NT2/D1 (cell line): ENCODE results near the gene ITPKA.

Experiments used
- DNase-seq: peaks from one replicate; pipeline ENCODE4 v3.0.0-alpha.2; 2011; ENCODE audit warnings: low read depth, low spot score
- H3K27me3 ChIP-seq: 2 replicates; pipeline ENCODE4 v1.6.0; 2011; ENCODE audit warnings: mild to moderate bottlenecking; ENCODE audit not compliant: insufficient read length, insufficient read depth
- H3K36me3 ChIP-seq: 2 replicates; pipeline ENCODE4 v1.6.1; 2011; ENCODE audit warnings: mild to moderate bottlenecking, low read length, mixed read lengths; ENCODE audit not compliant: insufficient read depth, insufficient read length
- H3K4me1 ChIP-seq: 2 replicates; pipeline ENCODE4 v1.5.1; 2011; ENCODE audit not compliant: insufficient read depth, insufficient read length
- H3K4me3 ChIP-seq: 2 replicates; pipeline ENCODE4 v1.5.1; 2011; ENCODE audit warnings: low read depth; ENCODE audit not compliant: insufficient read length
- H3K9ac ChIP-seq: 2 replicates; pipeline ENCODE4 v1.6.0; 2011; ENCODE audit warnings: low read depth; ENCODE audit not compliant: insufficient read length
- H3K9me3 ChIP-seq: 2 replicates; pipeline ENCODE4 v1.5.1; 2011; ENCODE audit warnings: mild to moderate bottlenecking, low read length; ENCODE audit not compliant: insufficient read depth
- SUZ12 ChIP-seq: IDR thresholded peaks from 2 replicates; pipeline ENCODE4 v1.6.1; 2011; ENCODE audit not compliant: insufficient read length, insufficient read depth; ENCODE audit errors: extremely low read depth
- YY1 ChIP-seq: IDR thresholded peaks from 2 replicates; pipeline ENCODE4 v1.6.1; 2011; ENCODE audit not compliant: insufficient read length, insufficient read depth
- ZNF274 ChIP-seq: IDR thresholded peaks from 2 replicates; pipeline ENCODE4 v1.6.1; 2011; ENCODE audit warnings: mild to moderate bottlenecking, low read depth, low read length

Gene ITPKA

DNA sequence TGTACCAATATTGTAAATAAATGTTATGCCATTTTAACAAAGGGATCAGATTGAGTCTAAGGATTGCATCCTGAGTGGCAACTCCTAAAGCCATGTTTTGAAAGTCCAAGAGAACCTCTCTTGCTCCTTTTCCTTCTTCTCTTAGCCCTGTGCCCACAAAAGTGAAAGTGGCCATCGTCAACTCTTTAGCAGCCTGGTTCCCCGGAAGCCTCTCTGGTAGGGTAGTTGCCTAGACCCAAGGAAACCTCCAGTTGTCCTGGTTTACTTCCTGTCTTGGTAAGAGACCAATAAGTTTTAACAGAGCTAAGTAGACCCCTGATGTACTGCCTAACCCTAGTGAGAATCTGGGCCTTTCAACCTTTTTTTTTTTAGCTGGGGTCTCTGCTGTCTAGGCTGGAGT is 10.2 kb upstream of the ITPKA start:
- Histone ChIP-seq H3K36me3 (peaks cover 37% of the 10 kb centered on the region), H3K4me1 (no peaks in the 10 kb centered on the region), H3K9ac (no peak overlapping the region), H3K4me3 (no peak overlapping the region), H3K27me3 (no peaks in the 10 kb centered on the region), H3K9me3 (no peaks in the 10 kb centered on the region)
- no peak for TF ChIP-seq ZNF274
- no peak for TF ChIP-seq YY1
- TF ChIP-seq SUZ12 = no peak
- no peak for DNase-seq

DNA sequence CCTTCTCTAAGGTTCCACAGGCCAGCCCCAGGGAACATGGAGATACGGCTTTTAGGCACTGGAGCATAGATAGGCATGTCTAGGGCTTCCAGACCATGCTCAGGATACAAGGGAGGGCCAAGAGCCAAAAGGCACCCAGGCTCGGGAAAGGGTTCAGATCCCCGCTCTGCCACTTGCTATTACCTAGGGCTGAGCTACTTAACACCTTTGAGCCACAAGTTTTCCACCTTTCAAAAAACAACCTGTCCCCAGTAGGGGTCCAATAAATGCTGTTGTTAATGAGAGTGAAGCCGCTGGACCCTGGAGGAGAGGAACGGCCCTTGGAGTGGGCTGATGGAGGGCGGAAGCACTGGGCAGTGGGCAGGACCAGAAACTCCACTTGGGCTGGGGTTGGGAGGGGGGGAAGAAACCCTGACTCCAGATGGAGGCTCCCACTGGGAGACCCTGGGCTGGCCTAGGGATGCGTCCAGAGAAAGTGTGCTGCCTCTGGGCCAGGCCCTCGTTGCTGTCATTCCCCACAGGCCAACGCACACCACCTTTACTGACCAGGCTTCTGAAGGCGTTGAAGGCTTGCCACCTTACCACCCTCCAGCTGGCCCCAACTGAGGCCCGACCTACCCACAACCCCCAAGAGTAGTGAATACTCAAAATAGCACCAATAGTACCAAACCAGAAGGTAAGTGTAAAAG is 8.6 kb upstream of the ITPKA start:
- H3K9ac ChIP-seq = no peak overlapping the region
- no peaks in the 10 kb centered on the region for H3K27me3 ChIP-seq
- no peak overlapping the region for H3K4me3 ChIP-seq
- H3K4me1 ChIP-seq = no peaks in the 10 kb centered on the region
- H3K36me3 ChIP-seq = peaks cover 26% of the 10 kb centered on the region
- no peaks in the 10 kb centered on the region for H3K9me3 ChIP-seq
- TF ChIP-seq YY1 (no peak), SUZ12 (no peak), ZNF274 (no peak)
- DNase-seq = no peak

DNA sequence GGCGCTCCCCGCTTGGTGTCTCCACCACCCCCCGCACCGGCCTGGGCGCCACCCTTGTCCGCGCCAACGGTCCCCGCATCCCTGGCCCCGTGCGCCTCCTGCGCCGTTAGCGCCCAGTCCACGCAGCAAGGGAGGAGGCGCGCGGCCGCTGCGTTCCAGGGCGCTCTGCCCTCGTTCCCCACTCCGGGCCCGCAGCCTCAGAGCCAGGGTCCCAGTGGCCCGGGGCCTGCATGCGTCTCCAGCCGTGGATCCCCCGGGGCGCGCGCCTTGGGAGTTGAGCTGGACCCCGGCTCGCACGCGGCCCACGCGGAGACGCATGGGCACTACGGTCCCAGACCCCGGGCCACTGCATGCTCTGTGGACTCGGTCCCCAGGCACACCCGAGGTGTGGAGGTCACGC is 7.4 kb upstream of the ITPKA start:
- Histone ChIP-seq H3K36me3 (peaks cover 15% of the 10 kb centered on the region), H3K4me1 (no peaks in the 10 kb centered on the region), H3K9me3 (no peaks in the 10 kb centered on the region), H3K4me3 (no peak overlapping the region), H3K9ac (no peak overlapping the region), H3K27me3 (peaks cover 4% of the 10 kb centered on the region)
- DNase-seq = no peak
- TF ChIP-seq ZNF274 (no peak), SUZ12 (no peak), YY1 (no peak)

DNA sequence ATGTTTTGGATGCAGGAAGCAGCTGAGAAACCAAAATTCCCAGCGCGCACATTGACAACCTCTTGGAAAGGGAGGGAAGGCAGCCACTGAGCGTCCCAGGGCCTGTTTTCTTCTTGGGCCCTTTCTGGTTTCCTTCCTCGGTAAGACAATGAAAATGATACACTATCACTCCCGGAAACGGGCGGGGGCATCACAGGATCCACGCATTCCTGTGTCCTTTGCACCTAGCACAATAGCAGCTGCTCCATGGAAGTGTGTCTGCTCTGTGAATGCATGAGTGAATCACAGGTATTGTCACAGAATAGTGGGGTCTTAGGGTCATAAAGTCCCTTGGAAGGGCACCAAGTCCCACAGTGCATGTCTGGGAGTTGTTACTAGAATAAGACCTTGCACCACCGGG is 6.3 kb upstream of the ITPKA start:
- Histone ChIP-seq H3K27me3 (peaks cover 15% of the 10 kb centered on the region), H3K36me3 (peaks cover 5% of the 10 kb centered on the region), H3K9ac (no peak overlapping the region), H3K4me3 (no peak overlapping the region), H3K4me1 (no peaks in the 10 kb centered on the region), H3K9me3 (no peaks in the 10 kb centered on the region)
- TF ChIP-seq ZNF274 (no peak), YY1 (no peak), SUZ12 (no peak)
- DNase-seq = no peak

DNA sequence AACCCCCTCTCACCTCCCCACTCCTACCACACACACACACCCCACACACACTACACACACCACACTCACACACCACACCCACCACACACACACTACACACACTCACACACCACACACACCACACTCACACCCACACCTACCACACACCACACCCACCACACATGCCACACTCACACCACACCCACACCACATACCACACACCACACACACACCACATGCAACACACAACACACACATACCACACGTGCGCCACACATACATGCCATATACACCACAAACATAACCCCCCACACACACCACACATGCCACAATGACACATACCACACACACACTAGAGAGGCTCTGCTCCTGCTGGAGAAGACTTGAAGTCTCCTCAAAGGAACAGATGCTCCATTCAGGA is 5.9 kb upstream of the ITPKA start:
- peaks cover 19% of the 10 kb centered on the region for H3K27me3 ChIP-seq
- no peak for TF ChIP-seq SUZ12
- TF ChIP-seq ZNF274 = no peak
- TF ChIP-seq YY1 = no peak
- no peak for DNase-seq
- peaks cover 3% of the 10 kb centered on the region for H3K36me3 ChIP-seq
- H3K4me3 ChIP-seq = no peak overlapping the region
- peaks cover 4% of the 10 kb centered on the region for H3K4me1 ChIP-seq
- no peak overlapping the region for H3K9ac ChIP-seq
- H3K9me3 ChIP-seq = no peaks in the 10 kb centered on the region

DNA sequence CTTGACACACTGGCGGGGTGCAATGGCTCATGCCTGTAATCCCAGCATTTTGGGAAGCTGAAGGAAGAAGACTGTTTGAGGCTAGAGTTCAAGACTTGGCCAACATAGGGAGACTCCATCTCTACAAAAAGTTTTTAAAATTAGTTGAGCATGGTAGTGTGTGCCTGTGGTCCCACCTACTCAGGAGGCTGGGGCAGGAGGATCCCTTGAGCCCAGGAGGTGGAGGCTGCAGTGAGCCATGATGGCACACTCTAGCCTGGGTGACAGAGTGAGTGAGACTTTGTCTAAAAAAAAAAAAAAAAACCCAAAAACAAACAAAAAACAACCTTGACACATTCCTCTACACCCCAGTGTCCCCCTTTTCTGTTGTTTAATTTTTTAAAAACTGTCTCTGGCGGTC is 4.0 kb upstream of the ITPKA start:
- H3K4me1 ChIP-seq = peaks cover 5% of the 10 kb centered on the region
- no peak for DNase-seq
- no peaks in the 10 kb centered on the region for H3K36me3 ChIP-seq
- H3K9ac ChIP-seq = no peak overlapping the region
- peaks cover 31% of the 10 kb centered on the region for H3K27me3 ChIP-seq
- TF ChIP-seq SUZ12 = no peak
- TF ChIP-seq ZNF274 = no peak
- TF ChIP-seq YY1 = no peak
- H3K9me3 ChIP-seq = no peaks in the 10 kb centered on the region
- H3K4me3 ChIP-seq = no peak overlapping the region

DNA sequence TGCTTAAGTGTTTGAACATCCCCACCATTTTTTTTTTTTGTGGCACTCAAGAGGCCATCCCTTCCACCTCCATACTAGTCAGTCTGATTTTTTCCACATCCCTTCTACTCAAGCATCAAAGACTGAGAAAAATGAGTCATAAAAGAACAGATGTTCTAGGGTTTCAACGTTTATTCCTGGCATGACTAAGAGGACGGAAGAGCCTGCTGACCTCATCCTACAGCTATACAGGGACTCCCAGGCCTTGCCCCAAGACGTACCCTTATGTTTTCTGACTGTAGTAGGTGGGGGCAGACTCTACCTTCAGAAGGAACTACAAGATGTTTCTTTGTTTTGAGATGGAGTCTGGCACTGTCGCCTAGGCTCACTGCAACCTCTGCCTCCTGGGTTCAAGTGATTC is 3.3 kb upstream of the ITPKA start:
- no peak for DNase-seq
- H3K4me1 ChIP-seq = peaks cover 5% of the 10 kb centered on the region
- H3K9me3 ChIP-seq = no peaks in the 10 kb centered on the region
- H3K9ac ChIP-seq = no peak overlapping the region
- TF ChIP-seq SUZ12 = no peak
- TF ChIP-seq YY1 = no peak
- TF ChIP-seq ZNF274 = no peak
- H3K27me3 ChIP-seq = peaks cover 38% of the 10 kb centered on the region
- H3K36me3 ChIP-seq = no peaks in the 10 kb centered on the region
- no peak overlapping the region for H3K4me3 ChIP-seq

DNA sequence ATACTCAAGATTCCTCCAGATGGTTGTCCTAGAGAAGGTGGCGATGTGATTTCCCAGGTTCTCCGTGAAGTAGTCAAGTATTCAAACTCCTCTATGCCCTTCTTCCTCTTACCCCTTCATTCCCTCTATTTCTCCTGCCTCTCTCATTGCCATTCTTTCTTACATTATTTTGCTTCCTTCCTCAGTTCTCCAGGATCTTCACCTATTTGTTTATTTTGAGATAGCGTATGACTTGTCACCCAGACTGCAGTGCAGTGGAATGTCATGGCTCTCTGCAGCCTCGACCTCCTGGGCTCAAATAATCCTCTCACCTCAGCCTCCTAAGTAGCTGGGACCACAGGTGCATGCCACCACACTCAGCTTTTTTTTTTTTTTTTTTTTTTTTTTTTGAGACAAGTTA is 1.8 kb upstream of the ITPKA start:
- DNase-seq = no peak
- peaks cover 7% of the 10 kb centered on the region for H3K4me1 ChIP-seq

More for the DNA sequence above, 1.8 kb upstream of the ITPKA start:
- Histone ChIP-seq H3K27me3 (peaks cover 54% of the 10 kb centered on the region), H3K36me3 (no peaks in the 10 kb centered on the region), H3K9ac (no peak overlapping the region), H3K9me3 (no peaks in the 10 kb centered on the region), H3K4me3 (no peak overlapping the region)
- TF ChIP-seq ZNF274 (no peak), SUZ12 (no peak), YY1 (no peak)
